HG03342 (cell line): ENCODE results near the gene PRPF39.
"Not testable (repeated sequence)": the region's sequence is repeated elsewhere in the genome, so short reads cannot be mapped to it uniquely, and the experiment has no call there.

Source experiments
- ATAC-seq: cut with Tn5 transposase; IDR thresholded peaks from one replicate; pipeline ENCODE4 v1.9.1; 2021; ENCODE audit warnings: mild to moderate bottlenecking, moderate library complexity; ENCODE audit not compliant: unreplicated experiment

The PRPF39 gene

DNA sequence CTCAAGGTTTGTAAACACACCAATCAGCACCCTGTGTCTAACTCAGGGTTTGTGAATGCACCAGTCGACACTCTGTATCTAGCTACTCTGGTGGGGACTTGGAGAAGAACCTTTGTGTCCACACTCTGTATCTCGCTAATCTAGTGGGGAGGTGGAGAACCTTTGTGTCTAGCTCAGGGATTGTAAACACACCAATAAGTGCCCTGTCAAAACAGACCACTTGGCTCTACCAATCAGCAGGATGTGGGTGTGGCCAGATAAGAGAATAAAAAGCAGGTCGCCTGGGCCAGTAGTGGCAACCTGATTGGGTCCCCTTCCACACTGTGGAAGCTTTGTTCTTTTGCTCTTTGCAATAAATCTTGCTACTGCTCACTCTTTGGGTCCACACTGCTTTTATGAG is 2.8 kb upstream of the PRPF39 start:
- not testable (repeated sequence) for ATAC-seq

- ATAC-seq: no peak
These were observed 1.5 kb upstream of the PRPF39 start for GRCh38 chr14:45082420-45082819.

- ATAC-seq: peak; percentile 4
These were observed 320 bp upstream of the PRPF39 start for GRCh38 chr14:45083617-45083975.

GRCh38 chr14:45084946-45085346 is 1.0 kb downstream of the PRPF39 start:
- ATAC-seq: no peak

DNA sequence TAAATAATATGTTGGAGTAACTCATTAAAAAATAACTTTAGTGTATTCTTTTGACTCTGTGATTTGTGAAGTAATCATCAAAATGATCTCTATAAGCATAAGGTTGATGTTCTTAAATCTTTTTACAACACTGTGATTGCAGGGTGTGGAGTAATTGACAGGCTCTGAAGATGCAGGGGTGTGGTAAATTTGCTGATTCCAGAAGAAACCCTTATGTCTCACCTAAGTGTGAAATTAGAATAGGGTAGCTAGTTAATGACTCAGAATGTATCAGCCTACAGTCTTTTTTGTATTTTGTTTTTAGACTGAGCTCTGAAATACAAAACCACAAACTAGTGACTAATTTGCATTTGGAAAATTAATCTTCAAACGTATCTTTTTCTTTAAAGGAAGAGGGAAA is 5.9 kb downstream of the PRPF39 start:
- no peak for ATAC-seq

DNA sequence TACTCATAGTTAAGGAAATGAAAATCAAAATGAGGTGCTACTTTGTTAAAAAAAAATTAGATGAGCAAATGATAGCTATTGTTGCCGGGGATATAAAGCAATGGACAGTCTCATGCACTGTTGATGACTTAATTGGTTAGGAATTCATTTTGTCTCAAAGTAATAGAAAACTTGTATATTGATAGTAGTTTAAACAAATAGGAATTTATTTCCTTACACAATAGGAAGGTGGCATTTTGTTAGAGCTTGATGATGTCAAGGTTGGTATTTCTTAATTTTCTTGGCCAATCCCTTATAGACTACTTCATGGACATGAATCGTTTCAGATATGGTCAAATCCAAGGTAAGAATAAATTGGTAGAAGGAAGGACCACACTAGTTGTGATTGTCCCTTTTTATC is 7.8 kb downstream of the PRPF39 start:
- ATAC-seq: no peak

GRCh38 chr14:45094275-45094674 is 10.4 kb downstream of the PRPF39 start:
- no peak for ATAC-seq

GRCh38 chr14:45095143-45095542 is 11.2 kb downstream of the PRPF39 start:
- no peak for ATAC-seq

DNA sequence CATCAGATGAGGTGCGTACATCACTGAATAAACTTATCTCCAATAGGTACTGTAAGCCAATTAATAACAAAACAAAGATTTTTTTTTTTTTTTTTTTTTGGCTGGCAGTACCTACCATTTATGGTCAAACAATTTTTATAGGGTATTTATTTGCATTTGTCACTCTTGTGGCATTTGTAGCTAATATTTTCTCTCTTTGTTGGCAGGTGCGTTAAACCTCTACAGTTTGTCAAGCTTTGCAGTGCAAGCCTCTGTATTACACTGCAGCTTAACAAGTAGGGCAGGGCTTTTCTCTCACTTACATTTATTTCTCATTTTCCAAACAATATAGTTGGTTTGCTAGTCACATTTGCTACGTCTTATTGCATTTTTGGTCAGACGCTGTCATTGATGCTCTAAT is 12.3 kb downstream of the PRPF39 start:
- ATAC-seq: no peak

DNA sequence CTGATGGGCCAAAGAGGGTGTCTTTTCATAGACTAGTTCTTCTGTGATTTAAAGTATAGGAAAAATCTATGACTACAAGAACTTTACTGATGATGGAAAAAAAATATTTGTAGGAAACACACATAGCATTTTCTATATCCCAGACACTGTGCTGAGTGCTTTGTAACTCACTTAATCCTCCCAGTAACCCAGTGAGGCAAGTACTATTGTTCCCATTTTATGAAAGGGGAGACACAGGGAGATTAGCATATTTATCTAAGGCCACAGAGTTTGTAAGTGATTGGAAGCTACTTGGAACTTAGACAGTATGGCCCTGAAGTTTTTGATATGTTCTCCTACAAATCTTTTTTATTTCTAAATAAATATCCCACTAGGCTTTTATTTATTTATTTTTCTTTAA is 19.9 kb downstream of the PRPF39 start:
- no peak for ATAC-seq

DNA sequence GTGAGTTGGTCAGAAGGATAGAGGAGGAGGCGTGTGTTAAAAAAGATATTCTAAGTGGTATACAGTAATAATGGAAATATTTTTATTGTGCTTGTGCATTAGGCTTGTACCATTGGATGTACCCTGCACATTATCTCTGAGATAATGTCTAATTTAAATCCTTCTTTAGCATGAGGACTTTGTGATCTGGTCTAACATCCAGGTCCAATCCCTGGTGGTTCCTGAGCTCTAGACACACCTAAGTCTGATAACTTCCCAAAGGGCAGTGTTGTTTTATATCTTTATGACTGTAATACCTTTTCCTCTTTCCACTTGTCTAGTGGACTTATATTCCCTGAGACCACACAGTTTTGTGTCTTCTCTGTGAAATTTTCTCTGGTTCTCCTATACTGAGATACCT is 20.6 kb downstream of the PRPF39 start:
- ATAC-seq: no peak

DNA sequence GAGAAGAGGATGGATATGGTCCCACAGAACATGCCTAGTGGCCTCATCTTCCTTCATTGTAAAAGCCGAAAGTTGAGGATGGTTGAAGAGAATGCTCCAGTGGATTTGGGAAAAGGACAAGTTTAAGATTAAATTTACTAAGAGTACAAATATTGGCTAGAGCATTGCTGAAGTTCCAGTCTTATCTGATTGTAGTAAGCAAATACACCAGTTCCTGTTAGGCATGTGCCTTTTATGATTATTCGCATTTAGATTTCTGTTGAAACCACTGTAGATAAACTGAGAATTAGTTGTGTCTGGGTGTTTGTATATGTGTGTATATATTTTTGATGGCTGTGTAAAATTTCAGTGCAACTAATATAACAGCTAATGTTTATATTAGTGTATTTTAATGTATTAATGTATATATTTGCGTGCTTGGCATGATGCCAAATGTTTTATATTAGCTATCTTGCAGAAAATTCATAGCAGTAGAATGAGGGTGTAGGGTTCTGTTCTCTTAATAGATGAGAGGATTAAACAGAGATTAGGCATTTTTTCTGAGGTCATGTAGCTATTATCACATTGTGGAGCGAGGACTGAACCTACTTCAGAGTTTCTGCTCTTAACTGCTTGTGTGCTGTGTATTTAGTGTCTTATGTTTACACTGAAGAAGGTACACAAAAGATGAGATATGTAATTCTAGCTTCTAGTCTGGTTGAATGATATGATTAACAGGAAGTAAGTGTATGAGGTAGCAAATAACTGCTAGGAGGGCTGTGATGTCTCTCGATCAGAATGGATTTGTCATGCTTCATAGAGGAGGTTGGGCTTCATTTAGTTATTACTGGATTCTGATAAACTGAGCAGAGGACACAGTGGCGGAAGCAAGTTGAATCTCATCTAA is 29.2 kb downstream of the PRPF39 start:
- ATAC-seq: no peak

- no peak for ATAC-seq
These were observed 30.4 kb downstream of the PRPF39 start for GRCh38 chr14:45114327-45114726.

DNA sequence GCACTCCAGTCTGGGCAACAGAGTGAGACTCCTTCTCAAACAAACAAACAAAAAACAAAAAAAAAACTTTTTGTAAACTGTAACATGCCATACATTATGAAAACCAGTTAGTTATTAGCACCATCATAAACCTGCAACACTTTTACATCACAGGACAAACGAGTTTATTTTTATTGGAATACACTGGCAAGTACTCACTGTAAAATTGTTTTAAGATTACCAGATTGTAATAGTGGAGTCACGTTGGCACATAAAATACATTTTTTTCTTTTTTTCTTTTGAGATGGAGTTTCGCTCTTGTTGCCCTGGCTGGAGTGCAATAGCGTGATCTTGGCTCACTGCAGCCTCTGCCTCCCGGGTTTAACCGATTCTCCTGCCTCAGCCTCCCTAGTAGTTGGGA is 34.7 kb downstream of the PRPF39 start:
- no peak for ATAC-seq

- no peak for ATAC-seq
These were observed 36.2 kb downstream of the PRPF39 start for GRCh38 chr14:45120096-45120495.

DNA sequence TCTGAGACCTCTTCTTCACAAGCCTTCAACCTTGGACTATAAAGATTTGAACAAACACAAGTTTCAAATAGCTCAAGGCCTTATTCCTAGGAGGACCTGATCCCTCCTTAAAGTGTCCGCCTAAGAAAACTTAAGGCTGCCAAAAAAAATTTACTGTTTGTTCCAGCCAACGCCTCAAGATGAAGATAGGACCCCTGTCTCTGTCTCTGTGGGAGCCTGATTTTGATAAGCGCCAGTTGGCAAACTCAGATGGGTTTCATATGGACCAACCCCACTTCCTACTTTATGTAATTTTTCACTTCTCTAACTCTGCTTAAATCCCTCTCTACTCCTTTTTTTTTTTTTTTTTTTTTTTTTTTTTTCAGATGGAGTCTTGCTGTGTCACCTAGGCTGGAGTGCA is 39.4 kb downstream of the PRPF39 start:
- no peak for ATAC-seq

DNA sequence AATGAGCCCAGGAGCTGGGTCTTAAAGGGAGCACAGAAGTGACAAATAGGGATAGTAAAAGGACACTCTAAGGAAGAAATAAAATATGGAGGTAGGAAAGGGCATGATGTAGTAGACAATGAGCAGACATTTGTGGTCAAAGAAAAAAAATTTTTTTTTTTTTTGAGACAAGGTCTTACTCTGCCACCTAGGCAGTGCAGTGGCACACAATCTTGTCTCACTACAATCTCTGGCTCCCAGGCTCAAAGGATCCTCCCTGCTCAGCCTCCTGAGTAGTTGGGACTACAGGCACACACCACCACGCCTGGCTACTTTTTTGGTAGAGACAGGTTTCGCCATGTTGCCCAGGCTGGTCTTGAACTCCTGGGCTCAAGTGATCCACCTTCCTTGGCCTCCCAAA is 41.8 kb downstream of the PRPF39 start:
- ATAC-seq: peak; percentile 56

- no peak for ATAC-seq
These were observed 45.2 kb downstream of the PRPF39 start for GRCh38 chr14:45128963-45129629.

GRCh38 chr14:45133683-45134050 is 49.8 kb downstream of the PRPF39 start:
- no peak for ATAC-seq

- ATAC-seq: peak; percentile 91
These were observed 50.4 kb downstream of the PRPF39 start, which contains the start of gene FKBP3 for GRCh38 chr14:45134051-45134958. Gene FKBP3, minus strand, starts transcription at chr14:45134481. Its CDS starts 25 bp downstream, at chr14:45134456.

- no peak for ATAC-seq
These were observed 51.2 kb downstream of the PRPF39 start for GRCh38 chr14:45135156-45135555.
